K562 (cell line): ENCODE measurements around the gene CD3D. TPM values are rescaled to one million over a fixed set of nuclear protein-coding genes. Genes with fewer than 3 reads are reported as not detected.

Source experiments
- ASH1L ChIP-seq: fragments of 450-650 bp; IDR thresholded peaks from 2 replicates; pipeline ENCODE4 v1.6.1; 2018; ENCODE audit warnings: borderline replicate concordance, mild to moderate bottlenecking, low read depth; ENCODE audit not compliant: partially characterized antibody
- ATF1 ChIP-seq, 2 experiments: fragments of 450-650 bp in 1 of 2; IDR thresholded peaks; 2 replicates each; pipeline ENCODE4 v1.6.1; 2016; ENCODE audit warnings: missing compliant biosample characterization in 1 of 2, missing genetic modification characterization in 1 of 2
- BRD9 ChIP-seq: fragments of 450-650 bp; IDR thresholded peaks from 2 replicates; pipeline ENCODE4 v1.6.1; 2018; ENCODE audit warnings: low read depth; ENCODE audit not compliant: partially characterized antibody
- CBFA2T3 ChIP-seq: fragments of 450-650 bp; IDR thresholded peaks from 2 replicates; pipeline ENCODE4 v1.6.1; 2017
- CBX2 ChIP-seq: fragments of 200-600 bp; sonication (generic); IDR thresholded peaks from one replicate; pipeline ENCODE4 v1.6.1; 2012; ENCODE audit warnings: mild to moderate bottlenecking, low read length, inconsistent platforms; ENCODE audit not compliant: insufficient read depth, poor library complexity, severe bottlenecking
- DMBX1 ChIP-seq: fragments of 250-450 bp; sonication (Bioruptor Pico); IDR thresholded peaks from 2 replicates; pipeline ENCODE4 v1.8.0; 2022; ENCODE audit warnings: inconsistent platforms, mild to moderate bottlenecking, moderate library complexity, borderline replicate concordance
- DPF2 ChIP-seq: fragments of 450-650 bp; IDR thresholded peaks from 2 replicates; pipeline ENCODE4 v1.6.1; 2016
- EGR1 ChIP-seq: fragments of 450-650 bp; conservative IDR thresholded peaks from 2 replicates; pipeline ENCODE4 v1.6.1; 2017; ENCODE audit warnings: mild to moderate bottlenecking
- ETV1 ChIP-seq: fragments of 450-650 bp; conservative IDR thresholded peaks from 2 replicates; pipeline ENCODE4 v1.6.1; 2016; ENCODE audit warnings: missing genetic modification characterization, control low read depth, low read depth, missing compliant biosample characterization
- JUND ChIP-seq, 2 experiments: IDR thresholded peaks; 2 replicates in 1 of 2; 3 replicates in 1 of 2; pipeline ENCODE4 v1.6.1; 2011; ENCODE audit warnings: borderline replicate concordance in 2 of 2, low read depth in 2 of 2, low read length in 2 of 2, improper control_type of control experiment in 1 of 2, missing biosample characterization in 1 of 2, missing genetic modification characterization in 1 of 2, missing genetic modification reagents in 1 of 2
- LEF1 ChIP-seq: fragments of 450-650 bp; IDR thresholded peaks from 2 replicates; pipeline ENCODE4 v1.6.1; 2016; ENCODE audit warnings: mild to moderate bottlenecking
- MAX ChIP-seq: sonication (generic); formaldehyde crosslinking; IDR thresholded peaks from 2 replicates; pipeline ENCODE4 v1.9.0; 2022; ENCODE audit warnings: mild to moderate bottlenecking, missing genetic modification reagents
- MITF ChIP-seq: IDR thresholded peaks from 2 replicates; pipeline ENCODE4 v1.6.1; 2014; ENCODE audit warnings: antibody characterized with exemption
- MTA1 ChIP-seq: fragments of 450-650 bp; IDR thresholded peaks from 2 replicates; pipeline ENCODE4 v1.6.1; 2017; ENCODE audit warnings: borderline replicate concordance
- NCOR1 ChIP-seq: fragments of 450-650 bp; IDR thresholded peaks from 2 replicates; pipeline ENCODE4 v1.6.1; 2016; ENCODE audit warnings: mild to moderate bottlenecking, moderate library complexity
- SP2 ChIP-seq: IDR thresholded peaks from 2 replicates; pipeline ENCODE4 v1.6.1; 2011; ENCODE audit warnings: mild to moderate bottlenecking, low read depth, low read length, moderate library complexity; ENCODE audit not compliant: poor library complexity, severe bottlenecking; ENCODE audit errors: extremely low read depth
- YY1 ChIP-seq, 3 experiments: IDR thresholded peaks; 2 replicates each; pipeline ENCODE4 v1.6.1; 2011; ENCODE audit warnings: low read length in 2 of 3, mild to moderate bottlenecking in 2 of 3, moderate library complexity in 2 of 3, borderline replicate concordance in 1 of 3, control low read depth in 1 of 3, low read depth in 1 of 3; ENCODE audit not compliant: insufficient read depth in 3 of 3, insufficient replicate concordance in 2 of 3, control insufficient read depth in 1 of 3, insufficient read length in 1 of 3; ENCODE audit errors: extremely low read depth in 1 of 3
- ZBTB11 ChIP-seq, 3 experiments: fragments of 200-800 bp in 1 of 3; fragments of 250-450 bp in 1 of 3; fragments of 450-650 bp in 1 of 3; sonication (Bioruptor Pico) in 1 of 3; sonication (Bioruptor generic) in 1 of 3; formaldehyde crosslinking in 1 of 3; IDR thresholded peaks; 2 replicates each; pipeline versions ENCODE4 v1.6.1 to v1.8.0; 2016 to 2022; ENCODE audit warnings: mild to moderate bottlenecking in 2 of 3, missing genetic modification characterization in 2 of 3, missing compliant biosample characterization in 1 of 3, moderate library complexity in 1 of 3
- ZBTB7A ChIP-seq: IDR thresholded peaks from 2 replicates; pipeline ENCODE4 v1.6.1; 2011; ENCODE audit warnings: low read depth, mild to moderate bottlenecking, low read length, moderate library complexity, borderline replicate concordance; ENCODE audit not compliant: control insufficient read depth
- ZNF444 ChIP-seq: fragments of 250-450 bp; sonication (Bioruptor Pico); IDR thresholded peaks from 2 replicates; pipeline ENCODE4 v1.4.0; 2020; ENCODE audit warnings: mild to moderate bottlenecking, moderate library complexity
- ZNF507 ChIP-seq: conservative IDR thresholded peaks from 2 replicates; pipeline ENCODE4 v1.6.1; 2017; ENCODE audit warnings: missing genetic modification characterization, missing compliant biosample characterization
- ZNF766 ChIP-seq: fragments of 200-800 bp; sonication (Bioruptor generic); conservative IDR thresholded peaks from 2 replicates; pipeline ENCODE4 v1.6.1; 2016; ENCODE audit warnings: missing genetic modification characterization, missing compliant biosample characterization
- polyA plus RNA-seq, 8 experiments: library from polyadenylated mRNA; depleted of rRNA in 4 of 8; stranded (reverse) in 5 of 8; unstranded in 3 of 8; fragments of >200 nt; fragmentation: Nextera tagmentation in 2 of 8; fragmentation: Illumina TruSeq in 1 of 8; extraction: Ambion mirVana in 2 of 8; extraction: Trizol in 1 of 8; gene quantifications; 2 replicates each; pipeline versions ENCODE4 v1.2.1 to v1.2.3, GENCODE V29; 2011 to 2014; ENCODE audit warnings: inconsistent platforms in 1 of 8, missing spikeins in 1 of 8
- total RNA-seq, 7 experiments: library from RNA; depleted of rRNA in 6 of 7; stranded (reverse); fragments of >200 nt in 6 of 7; fragmentation: Illumina TruSeq in 2 of 7; extraction: Trizol in 2 of 7; gene quantifications; 2 replicates each; pipeline versions ENCODE4 v1.2.1 to v1.2.3, GENCODE V29; 2011 to 2021; ENCODE audit warnings: low replicate concordance in 1 of 7

The CD3D gene
- total and polyA plus RNA-seq, 9 of the 15 experiments (the other 6 are each of a cell fraction or from before 2014, with no cell fraction given) = 36.2 to 238 (median 67.1) TPM

- no peak for TF ChIP-seq ATF1 (CRISPR knock-in tag; IDR thresholded peaks at IDR 0.05)
- TF ChIP-seq ATF1 (tag; IDR thresholded peaks at IDR 0.05) = 0 out of 2 replicates have a peak, but pooled peaks have one; percentile 5
- peak; percentile 68 for TF ChIP-seq CBFA2T3
- peak; percentile 35; the same call in 1 of the 2 replicates for TF ChIP-seq MTA1
- TF ChIP-seq ZNF507 (tag) = no peak
- TF ChIP-seq ZBTB11 (CRISPR knock-in tag; IDR thresholded peaks at IDR 0.05) = no peak
- TF ChIP-seq DPF2 = peak; percentile 89
- TF ChIP-seq CBX2 = no peak
- no peak for TF ChIP-seq ZNF444
- peak; percentile 48; the same call in 1 of the 2 replicates for TF ChIP-seq ZBTB7A
- no peak for TF ChIP-seq MITF
- TF ChIP-seq YY1 (IDR thresholded peaks at IDR 0.05; ENCODE audit: borderline replicate concordance in 1 of 3, control insufficient read depth in 1 of 3, extremely low read depth in 1 of 3, insufficient read depth in 3 of 3, insufficient read length in 1 of 3, insufficient replicate concordance in 2 of 3, low read depth in 1 of 3, low read length in 2 of 3) = peak in 1 of 3 experiments; percentile 66
- TF ChIP-seq ASH1L = no peak
- TF ChIP-seq DMBX1 (CRISPR knock-in tag) = no peak
- TF ChIP-seq LEF1 = peak; percentile 59; the same call in 1 of the 2 replicates
- peak; percentile 30; the same call in 1 of the 2 replicates for TF ChIP-seq NCOR1
- TF ChIP-seq BRD9 = peak; percentile 58
- peak; percentile 95 for TF ChIP-seq ETV1
- TF ChIP-seq JUND (IDR thresholded peaks at IDR 0.05; ENCODE audit: borderline replicate concordance, low read depth, low read length) = peak; percentile 93
- TF ChIP-seq JUND (tag; IDR thresholded peaks at IDR 0.05; ENCODE audit: borderline replicate concordance, low read depth, low read length) = peak; percentile 83; the same call in 1 of the 3 replicates
- no peak for TF ChIP-seq ZNF766 (CRISPR knock-in tag)
- peak; percentile 58 for TF ChIP-seq EGR1
- TF ChIP-seq SP2 = no peak
- no peak for TF ChIP-seq MAX (CRISPR knock-in tag)
Measured at GRCh38 chr11:118342503-118343161, at the start of gene CD3D (continued).
